HUES6 (cell line): ENCODE measurements around the gene IRF9.

Source experiments
- H3K27ac ChIP-seq: 2 replicates; pipeline ENCODE4 v1.7.0; 2013; ENCODE audit warnings: low read depth, mild to moderate bottlenecking, low read length, inconsistent platforms
- H3K27me3 ChIP-seq: 2 replicates; pipeline ENCODE4 v1.6.1; 2013; ENCODE audit warnings: low read length; ENCODE audit not compliant: control insufficient read depth, insufficient read depth
- H3K36me3 ChIP-seq: 2 replicates; pipeline ENCODE4 v1.6.1; 2013; ENCODE audit warnings: low read length; ENCODE audit not compliant: control insufficient read depth, insufficient read depth
- H3K4me1 ChIP-seq: 2 replicates; pipeline ENCODE4 v1.6.1; 2013; ENCODE audit warnings: low read length; ENCODE audit not compliant: control insufficient read depth, insufficient read depth
- H3K4me3 ChIP-seq: 2 replicates; pipeline ENCODE4 v1.5.1; 2013; ENCODE audit warnings: low read depth, low read length
- H3K9ac ChIP-seq: one replicate; pipeline ENCODE4 v1.6.1; 2013; ENCODE audit warnings: mild to moderate bottlenecking, low read length
- H3K9me3 ChIP-seq: 2 replicates; pipeline ENCODE4 v1.6.1; 2013; ENCODE audit warnings: low read depth, low read length; ENCODE audit not compliant: control insufficient read depth, insufficient read depth

IRF9 gene

DNA sequence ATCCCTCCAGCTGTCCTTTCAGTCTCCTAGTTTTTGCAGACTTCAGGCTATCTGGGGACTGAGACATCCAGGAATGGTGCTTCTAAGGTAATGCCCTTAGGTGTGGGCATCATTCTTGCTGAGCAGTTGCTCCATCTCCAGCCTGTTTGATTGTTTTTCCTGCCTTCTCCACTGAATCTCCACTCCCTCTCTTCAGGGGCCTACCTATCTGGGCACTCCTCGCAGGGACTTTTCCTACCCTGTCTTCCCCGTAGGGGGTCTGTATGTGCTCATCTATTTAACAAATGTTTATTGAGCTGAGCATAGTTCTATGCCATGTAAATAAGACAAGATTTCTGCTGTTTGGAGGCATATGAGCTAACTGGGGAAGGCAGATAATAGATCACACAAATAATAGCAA, 28.1 kb upstream of the IRF9 start:
- H3K27ac ChIP-seq, result no peak overlapping the region
- no peak overlapping the region for H3K4me3 ChIP-seq
- no peaks in the 10 kb centered on the region; the same call in 1 of the 2 replicates for H3K27me3 ChIP-seq
- peaks cover 10% of the 10 kb centered on the region for H3K4me1 ChIP-seq
- peaks cover 8% of the 10 kb centered on the region; the same call in 1 of the 2 replicates for H3K36me3 ChIP-seq
- H3K9ac ChIP-seq, result no peak overlapping the region
- no peaks in the 10 kb centered on the region for H3K9me3 ChIP-seq

DNA sequence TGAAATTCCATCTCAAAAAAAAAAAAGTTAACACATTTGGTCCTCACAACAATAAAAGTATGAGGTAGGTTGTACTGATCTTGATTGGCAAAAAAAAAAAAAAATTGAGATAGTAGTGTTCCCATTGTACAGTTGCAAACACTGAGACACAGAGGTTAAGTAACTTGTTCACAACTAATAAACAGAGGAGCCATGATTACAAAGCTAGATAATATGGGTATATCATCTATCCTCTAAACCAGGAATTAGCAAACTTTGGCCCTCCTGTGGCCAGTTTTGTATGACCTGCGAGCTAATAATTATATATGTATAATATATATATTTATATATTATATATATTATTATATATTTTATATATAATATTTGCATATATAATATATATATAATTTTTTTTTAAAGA, 27.3 kb upstream of the IRF9 start:
- H3K27ac ChIP-seq, result no peak overlapping the region
- peaks cover 10% of the 10 kb centered on the region for H3K4me1 ChIP-seq
- H3K9ac ChIP-seq, result no peak overlapping the region
- H3K27me3 ChIP-seq, result no peaks in the 10 kb centered on the region; the same call in 1 of the 2 replicates
- H3K36me3 ChIP-seq, result peaks cover 16% of the 10 kb centered on the region
- no peak overlapping the region for H3K4me3 ChIP-seq
- no peaks in the 10 kb centered on the region for H3K9me3 ChIP-seq

DNA sequence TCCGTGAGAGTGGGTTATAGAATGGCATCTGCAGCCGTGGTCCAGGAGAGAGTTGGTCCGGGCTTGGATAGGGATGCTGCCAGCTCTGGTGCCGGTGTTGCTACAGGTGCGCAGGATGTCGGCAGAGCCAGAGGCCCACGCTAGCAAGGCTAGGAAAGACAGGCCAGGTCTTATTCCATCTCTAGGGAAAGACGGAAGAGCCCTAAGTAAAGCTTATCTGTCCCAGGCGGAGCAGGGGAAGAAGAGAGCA, 25.6 kb upstream of the IRF9 start:
- no peaks in the 10 kb centered on the region for H3K9me3 ChIP-seq
- no peak overlapping the region for H3K9ac ChIP-seq
- peaks cover 27% of the 10 kb centered on the region for H3K36me3 ChIP-seq
- no peaks in the 10 kb centered on the region; the same call in 1 of the 2 replicates for H3K27me3 ChIP-seq
- H3K4me1 ChIP-seq, result peaks cover 10% of the 10 kb centered on the region
- H3K4me3 ChIP-seq, result peak overlapping the region; percentile 96
- no peak overlapping the region for H3K27ac ChIP-seq

DNA sequence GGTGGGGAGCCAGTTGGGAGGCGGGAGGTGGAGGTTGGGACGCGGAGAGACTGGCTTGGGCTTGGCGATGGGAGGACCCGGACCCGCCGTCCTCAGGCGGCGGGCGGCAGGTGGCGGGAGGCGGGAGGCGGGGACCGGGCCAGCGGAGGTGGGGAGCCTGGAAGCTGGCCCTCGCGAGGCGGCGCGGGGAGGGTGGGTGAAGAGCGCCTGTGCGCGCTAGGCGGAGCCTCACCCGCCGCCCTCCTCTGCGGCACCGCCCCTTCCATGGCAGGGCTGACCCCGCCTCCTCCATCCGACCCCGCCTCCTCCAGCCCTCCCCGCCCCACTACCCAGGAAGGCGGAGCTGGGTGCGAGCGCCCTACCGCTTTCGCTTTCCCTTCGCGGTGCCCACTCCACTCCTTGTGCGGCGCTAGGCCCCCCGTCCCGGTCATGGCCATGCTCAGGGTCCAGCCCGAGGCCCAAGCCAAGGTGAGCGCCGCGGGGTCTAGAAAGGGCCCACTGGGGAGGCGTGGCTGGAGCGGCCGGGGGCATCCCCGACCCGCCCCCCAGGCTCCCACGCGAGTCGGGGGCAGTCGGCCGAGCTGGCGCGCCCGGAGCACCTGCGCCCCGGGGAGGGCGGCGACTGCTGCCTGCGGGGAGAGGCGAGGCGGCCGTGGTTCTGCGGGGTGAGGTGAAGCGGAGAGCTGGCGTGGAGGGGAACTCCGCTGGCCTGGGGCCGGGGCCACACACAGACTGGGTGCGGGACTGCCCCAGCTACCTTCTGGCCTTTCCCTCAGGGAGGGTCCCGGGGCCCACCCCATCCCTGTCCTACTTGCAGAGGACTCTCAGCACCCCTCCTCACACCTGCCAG, 25.0 kb upstream of the IRF9 start, which contains the start of gene PSME1:
Gene PSME1, plus strand, starts transcription at position 361 of the 850 bp plus-strand sequence. Its CDS starts 69 bp downstream, at position 430.
- H3K9ac ChIP-seq, result peak within 1 kb of the TSS; percentile 64
- no peaks in the 10 kb centered on the region; the same call in 1 of the 2 replicates for H3K27me3 ChIP-seq
- H3K4me1 ChIP-seq, result peaks cover 10% of the 10 kb centered on the region
- H3K36me3 ChIP-seq, result peaks cover 27% of the 10 kb centered on the region
- H3K4me3 ChIP-seq, result peak within 1 kb of the TSS; percentile 96
- no peaks in the 10 kb centered on the region for H3K9me3 ChIP-seq
- no peak within 1 kb of the TSS for H3K27ac ChIP-seq

DNA sequence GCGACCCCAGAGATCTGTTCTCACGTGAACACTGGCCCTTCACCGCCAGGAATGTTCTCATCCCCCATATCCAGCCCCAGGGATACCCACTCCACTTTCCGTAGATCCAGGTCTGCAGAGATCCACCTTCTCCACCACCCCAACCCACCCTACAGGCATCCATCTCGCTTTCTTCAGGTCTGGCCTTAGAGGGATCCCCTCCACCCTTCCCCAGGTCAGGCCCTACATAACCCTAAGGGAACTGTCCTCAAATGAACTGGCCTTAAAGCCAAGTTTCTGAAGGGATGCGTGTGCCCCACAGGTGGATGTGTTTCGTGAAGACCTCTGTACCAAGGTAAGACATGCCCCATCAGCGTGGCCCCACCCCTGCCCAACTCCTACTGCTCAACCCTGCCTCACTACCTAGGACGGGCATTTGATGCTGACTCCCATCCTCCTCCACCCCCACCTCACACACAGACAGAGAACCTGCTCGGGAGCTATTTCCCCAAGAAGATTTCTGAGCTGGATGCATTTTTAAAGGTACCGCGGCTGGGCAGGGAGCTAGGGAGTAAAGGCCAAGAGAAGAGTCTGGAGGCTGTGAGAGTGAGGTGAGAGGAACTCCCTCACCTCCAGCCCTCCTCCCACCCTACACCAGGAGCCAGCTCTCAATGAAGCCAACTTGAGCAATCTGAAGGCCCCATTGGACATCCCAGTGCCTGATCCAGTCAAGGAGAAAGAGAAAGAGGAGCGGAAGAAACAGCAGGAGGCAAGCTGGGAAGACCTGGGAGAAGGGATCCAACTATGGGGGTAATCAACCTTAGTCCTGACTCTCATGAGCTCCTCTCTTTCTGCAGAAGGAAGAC, 24.2 kb upstream of the IRF9 start:
- Histone ChIP-seq H3K9me3 (no peaks in the 10 kb centered on the region), H3K27me3 (no peaks in the 10 kb centered on the region; the same call in 1 of the 2 replicates), H3K4me1 (peaks cover 10% of the 10 kb centered on the region), H3K27ac (no peak overlapping the region), H3K4me3 (peak overlapping the region; percentile 96), H3K9ac (peak overlapping the region; percentile 64), H3K36me3 (peaks cover 27% of the 10 kb centered on the region)

DNA sequence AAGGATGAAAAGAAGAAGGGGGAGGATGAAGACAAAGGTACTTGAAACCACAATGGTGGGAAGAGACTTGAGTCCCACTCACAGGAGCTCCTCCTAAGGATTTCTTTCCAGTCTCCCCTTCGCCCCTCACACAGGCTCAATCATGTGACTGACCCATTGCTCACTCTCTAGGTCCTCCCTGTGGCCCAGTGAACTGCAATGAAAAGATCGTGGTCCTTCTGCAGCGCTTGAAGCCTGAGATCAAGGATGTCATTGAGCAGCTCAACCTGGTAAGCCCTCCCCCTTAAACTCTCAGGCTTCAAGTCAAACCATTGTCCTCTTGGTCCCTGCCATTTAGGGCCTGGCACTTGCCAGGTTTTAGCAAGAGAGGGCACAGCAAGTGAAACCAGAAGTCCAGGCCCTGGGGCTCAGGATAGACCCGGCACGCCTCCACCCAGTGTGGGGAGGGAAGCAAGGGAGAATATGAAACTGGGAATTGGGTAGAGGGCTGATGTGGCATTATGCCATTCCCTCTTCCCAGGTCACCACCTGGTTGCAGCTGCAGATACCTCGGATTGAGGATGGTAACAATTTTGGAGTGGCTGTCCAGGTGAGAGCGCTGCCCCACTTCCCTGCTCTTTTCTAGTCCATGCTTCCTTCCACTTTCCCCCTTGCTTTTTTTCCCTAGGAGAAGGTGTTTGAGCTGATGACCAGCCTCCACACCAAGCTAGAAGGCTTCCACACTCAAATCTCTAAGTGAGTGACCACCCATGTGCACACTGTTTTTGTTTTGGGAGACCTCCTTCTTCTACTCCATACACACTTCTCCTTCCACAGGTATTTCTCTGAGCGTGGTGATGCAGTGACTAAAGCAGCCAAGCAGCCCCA, 23.3 kb upstream of the IRF9 start:
- H3K4me1 ChIP-seq, result peaks cover 13% of the 10 kb centered on the region
- peaks cover 27% of the 10 kb centered on the region for H3K36me3 ChIP-seq
- no peak overlapping the region for H3K9ac ChIP-seq
- H3K4me3 ChIP-seq, result 0 out of 2 replicates have a peak overlapping the region, but pooled peaks have one; percentile 6
- no peak overlapping the region for H3K27ac ChIP-seq
- H3K9me3 ChIP-seq, result no peaks in the 10 kb centered on the region
- H3K27me3 ChIP-seq, result no peaks in the 10 kb centered on the region; the same call in 1 of the 2 replicates

DNA sequence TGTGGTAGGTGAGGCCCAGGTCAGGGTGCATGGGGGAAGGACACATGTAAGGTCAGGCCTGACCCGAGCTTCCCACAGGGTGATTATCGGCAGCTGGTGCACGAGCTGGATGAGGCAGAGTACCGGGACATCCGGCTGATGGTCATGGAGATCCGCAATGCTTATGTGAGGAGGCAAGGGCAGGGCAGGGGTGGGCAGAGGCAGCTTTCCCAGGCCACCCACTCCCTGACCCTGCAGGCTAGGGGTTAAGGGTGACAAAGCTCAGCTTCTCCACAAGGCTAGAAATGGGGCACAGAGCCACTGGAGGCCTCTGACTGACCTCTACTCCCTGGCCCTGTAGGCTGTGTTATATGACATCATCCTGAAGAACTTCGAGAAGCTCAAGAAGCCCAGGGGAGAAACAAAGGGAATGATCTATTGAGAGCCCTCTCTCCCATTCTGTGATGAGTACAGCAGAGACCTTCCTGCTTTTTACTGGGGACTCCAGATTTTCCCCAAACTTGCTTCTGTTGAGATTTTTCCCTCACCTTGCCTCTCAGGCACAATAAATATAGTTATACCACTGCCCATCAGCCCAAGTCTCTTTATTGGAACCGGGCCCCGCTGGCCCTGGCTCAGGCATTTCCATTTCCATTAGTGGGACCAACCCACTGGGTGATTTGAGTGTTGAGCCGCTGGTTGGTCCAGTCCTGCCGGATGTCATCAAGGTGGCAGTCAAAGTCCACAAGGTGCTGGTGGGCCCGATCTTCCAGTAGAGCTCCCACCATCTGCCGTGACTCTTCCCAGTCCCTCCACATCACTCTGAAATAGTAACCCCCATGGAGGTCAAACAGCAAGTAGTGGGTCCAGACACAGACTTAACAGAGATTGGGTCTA, 22.4 kb upstream of the IRF9 start:
- Histone ChIP-seq H3K36me3 (peaks cover 27% of the 10 kb centered on the region), H3K4me1 (peaks cover 13% of the 10 kb centered on the region), H3K9me3 (no peaks in the 10 kb centered on the region), H3K27ac (no peak overlapping the region), H3K27me3 (no peaks in the 10 kb centered on the region; the same call in 1 of the 2 replicates), H3K9ac (no peak overlapping the region), H3K4me3 (no peak overlapping the region)

DNA sequence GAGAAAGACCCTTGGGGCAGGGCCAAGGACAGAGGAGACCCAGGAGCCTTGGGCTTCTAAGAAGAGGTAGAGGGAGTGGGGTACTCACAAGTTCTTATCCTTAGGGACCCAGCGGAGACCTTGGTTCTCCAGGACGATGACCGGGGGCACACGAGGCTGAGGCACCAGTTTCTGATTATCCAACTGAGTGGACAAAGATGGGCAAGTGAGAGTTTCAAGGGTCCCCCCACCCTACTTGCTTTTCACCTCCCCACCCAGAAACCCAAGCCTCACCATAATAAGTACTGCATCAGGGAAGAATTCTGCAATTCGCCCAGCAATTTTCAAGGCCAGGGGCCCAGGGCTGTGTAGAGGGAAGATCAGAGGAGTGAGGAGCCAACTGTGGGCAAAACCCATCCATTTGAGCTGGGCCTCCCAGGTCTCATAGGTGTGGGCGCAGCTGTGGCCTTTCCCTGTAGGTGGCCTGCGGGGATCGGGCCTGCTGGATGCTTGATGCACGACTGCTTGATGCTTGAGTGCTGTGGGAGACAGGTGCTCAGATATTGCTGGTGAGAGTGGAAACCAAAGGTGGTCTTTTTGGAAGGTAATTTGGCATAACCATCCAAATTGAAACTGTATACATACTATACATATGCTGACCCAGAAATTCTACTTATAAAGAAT, 21.7 kb upstream of the IRF9 start:
- Histone ChIP-seq H3K36me3 (peaks cover 35% of the 10 kb centered on the region), H3K9ac (no peak overlapping the region), H3K4me1 (peaks cover 13% of the 10 kb centered on the region), H3K27ac (no peak overlapping the region), H3K4me3 (peak overlapping the region; percentile 24), H3K9me3 (no peaks in the 10 kb centered on the region), H3K27me3 (no peaks in the 10 kb centered on the region; the same call in 1 of the 2 replicates)

DNA sequence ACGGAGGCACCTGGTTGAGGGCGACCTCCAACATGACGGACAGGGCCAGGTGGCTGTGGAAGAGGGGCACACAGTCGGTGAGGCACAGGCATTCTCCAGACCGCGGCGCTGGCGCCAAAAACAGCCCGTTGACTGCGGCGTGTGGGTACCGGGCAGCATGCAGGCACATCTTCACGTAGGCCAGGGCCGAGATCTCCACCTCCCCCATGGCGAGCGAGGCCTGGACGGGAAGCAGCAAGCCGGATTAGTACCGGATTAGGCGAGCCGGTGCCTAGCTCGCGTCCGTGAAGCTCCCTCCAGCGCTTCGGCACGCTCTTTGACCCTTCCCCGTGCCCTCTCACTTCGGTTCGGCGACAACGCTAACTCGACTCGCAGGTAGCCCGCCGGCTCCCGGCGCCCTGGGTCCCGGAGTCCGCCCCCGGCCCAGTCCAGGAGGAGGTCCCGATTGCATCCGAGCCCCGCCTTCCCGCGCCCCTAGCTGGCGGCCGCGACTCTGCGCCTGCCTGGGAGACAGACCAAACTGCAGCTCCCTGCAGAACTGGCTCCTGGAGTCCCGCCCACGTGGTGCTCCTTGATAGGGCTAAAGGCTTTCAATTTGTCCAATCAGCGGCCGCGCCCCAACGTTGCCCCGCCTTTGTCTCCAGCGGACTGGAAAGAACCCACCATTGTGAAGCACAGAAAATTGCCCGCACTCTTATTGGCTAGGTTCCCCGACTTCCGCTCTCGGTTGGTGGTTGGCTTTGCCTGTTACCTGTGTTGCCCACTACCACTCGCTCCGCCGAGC, 19.8 kb upstream of the IRF9 start, which contains the start of gene EMC9:
Gene EMC9, minus strand, starts transcription at position 495 of the 784 bp plus-strand sequence. Its CDS starts 287 bp downstream, at position 208.
- H3K27me3 ChIP-seq, result no peaks in the 10 kb centered on the region; the same call in 1 of the 2 replicates
- H3K9ac ChIP-seq, result peak within 1 kb of the TSS; percentile 88
- peak within 1 kb of the TSS; percentile 95 for H3K4me3 ChIP-seq
- H3K4me1 ChIP-seq, result peaks cover 12% of the 10 kb centered on the region
- no peaks in the 10 kb centered on the region for H3K9me3 ChIP-seq
- H3K27ac ChIP-seq, result peak within 1 kb of the TSS; percentile 27; the same call in 1 of the 2 replicates
- H3K36me3 ChIP-seq, result peaks cover 39% of the 10 kb centered on the region
